AG10803 (cell line): ENCODE data around the gene ACMSD.

Experiments
- DNase-seq: peaks from one replicate; pipeline ENCODE4 v3.0.0; 2010; ENCODE audit warnings: low read depth
- H3K4me3 ChIP-seq: 2 replicates; pipeline ENCODE4 v1.5.1; 2011; ENCODE audit warnings: mild to moderate bottlenecking, low read length, control low read depth
- TF ChIP-seq, protein P1 (sequence below): conservative IDR thresholded peaks from 2 replicates; pipeline ENCODE4 v1.5.1; 2011; ENCODE audit warnings: mild to moderate bottlenecking, low read length, control low read depth, inconsistent platforms

Gene ACMSD

DNA sequence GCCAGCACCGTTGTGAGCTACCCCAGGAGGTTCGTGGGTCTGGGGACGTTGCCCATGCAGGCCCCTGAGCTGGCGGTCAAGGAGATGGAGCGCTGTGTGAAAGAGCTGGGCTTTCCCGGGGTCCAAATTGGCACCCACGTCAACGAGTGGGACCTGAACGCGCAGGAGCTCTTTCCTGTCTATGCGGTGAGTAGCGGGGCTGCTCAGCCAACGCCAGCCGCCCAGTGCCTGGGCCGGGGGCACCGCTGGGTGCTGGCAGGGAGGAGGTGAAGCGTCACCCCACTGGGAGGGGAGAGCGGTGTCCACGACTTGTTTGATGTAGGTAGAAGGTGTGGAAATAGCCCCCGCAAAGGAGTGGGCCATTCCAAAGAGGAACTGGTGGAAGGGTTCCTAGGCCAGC, 25.0 kb downstream of the ACMSD start:
- TF ChIP-seq, protein P1, sequence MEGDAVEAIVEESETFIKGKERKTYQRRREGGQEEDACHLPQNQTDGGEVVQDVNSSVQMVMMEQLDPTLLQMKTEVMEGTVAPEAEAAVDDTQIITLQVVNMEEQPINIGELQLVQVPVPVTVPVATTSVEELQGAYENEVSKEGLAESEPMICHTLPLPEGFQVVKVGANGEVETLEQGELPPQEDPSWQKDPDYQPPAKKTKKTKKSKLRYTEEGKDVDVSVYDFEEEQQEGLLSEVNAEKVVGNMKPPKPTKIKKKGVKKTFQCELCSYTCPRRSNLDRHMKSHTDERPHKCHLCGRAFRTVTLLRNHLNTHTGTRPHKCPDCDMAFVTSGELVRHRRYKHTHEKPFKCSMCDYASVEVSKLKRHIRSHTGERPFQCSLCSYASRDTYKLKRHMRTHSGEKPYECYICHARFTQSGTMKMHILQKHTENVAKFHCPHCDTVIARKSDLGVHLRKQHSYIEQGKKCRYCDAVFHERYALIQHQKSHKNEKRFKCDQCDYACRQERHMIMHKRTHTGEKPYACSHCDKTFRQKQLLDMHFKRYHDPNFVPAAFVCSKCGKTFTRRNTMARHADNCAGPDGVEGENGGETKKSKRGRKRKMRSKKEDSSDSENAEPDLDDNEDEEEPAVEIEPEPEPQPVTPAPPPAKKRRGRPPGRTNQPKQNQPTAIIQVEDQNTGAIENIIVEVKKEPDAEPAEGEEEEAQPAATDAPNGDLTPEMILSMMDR = no peak
- no peak overlapping the region for H3K4me3 ChIP-seq
- no peak for DNase-seq

DNA sequence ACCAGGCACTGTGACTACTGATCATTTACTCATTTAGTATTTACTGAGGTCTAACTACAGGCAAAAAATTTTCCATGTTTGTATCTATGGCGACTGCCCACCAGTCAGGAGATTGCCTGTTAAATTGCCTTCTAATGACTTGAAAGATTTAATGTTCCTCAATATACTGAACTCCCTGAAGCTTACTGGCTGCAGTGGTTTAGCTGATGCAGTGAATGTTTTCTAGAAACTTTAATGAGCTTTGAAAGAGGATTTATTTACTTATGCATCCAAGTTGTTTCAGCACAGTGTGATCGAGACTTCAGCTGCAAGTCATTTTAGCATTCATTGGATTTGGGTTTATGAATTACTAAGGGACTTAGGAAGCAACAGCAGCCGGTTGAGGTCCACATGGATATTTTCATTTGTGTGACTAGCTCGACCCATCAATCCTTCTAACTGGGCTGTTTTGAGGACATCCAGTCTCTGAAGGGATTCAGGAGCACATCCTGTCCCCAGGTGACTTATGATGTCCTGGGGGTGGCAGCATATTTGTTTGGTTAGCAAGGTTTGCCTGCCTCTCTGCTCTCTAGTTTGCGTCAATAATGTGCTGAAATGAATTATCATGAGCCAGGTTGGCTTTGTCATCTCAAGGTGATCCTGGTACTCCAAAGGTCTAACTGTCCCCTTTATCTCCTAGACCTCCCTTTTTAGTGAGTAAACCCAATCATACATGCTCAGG, 26.8 kb downstream of the ACMSD start:
- DNase-seq = no peak
- no peak overlapping the region for H3K4me3 ChIP-seq
- TF ChIP-seq, protein P1 = no peak

DNA sequence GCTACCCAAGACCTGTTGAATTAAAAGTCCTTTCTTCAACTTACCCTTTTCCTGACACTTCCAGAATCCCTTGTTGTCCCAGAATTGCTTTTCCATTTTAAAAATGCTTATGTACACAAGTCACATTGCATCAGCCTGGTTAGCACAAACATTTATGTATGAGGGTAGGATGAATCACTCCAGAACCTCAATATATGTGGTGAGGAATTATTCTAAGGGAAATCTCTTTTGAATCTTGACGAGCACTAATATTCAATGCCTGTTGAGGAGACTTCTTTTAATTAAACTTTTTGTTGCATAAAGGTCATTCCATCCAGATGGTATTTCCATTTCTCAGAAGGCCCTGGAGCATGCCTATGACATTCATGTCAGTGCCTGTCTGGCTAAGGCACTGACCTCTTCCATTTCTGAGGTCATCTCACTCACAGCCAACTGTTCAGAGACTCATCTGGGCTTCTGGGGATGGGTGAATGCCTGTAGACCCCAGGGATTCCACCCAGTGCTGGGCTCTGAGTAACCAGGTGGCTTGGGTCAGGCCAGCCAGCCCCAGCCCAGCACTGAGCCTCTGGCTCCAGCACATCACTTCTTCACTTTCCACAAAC, 28.2 kb downstream of the ACMSD start:
- DNase-seq = peak; percentile 17
- H3K4me3 ChIP-seq = no peak overlapping the region
- TF ChIP-seq, protein P1 = no peak

DNA sequence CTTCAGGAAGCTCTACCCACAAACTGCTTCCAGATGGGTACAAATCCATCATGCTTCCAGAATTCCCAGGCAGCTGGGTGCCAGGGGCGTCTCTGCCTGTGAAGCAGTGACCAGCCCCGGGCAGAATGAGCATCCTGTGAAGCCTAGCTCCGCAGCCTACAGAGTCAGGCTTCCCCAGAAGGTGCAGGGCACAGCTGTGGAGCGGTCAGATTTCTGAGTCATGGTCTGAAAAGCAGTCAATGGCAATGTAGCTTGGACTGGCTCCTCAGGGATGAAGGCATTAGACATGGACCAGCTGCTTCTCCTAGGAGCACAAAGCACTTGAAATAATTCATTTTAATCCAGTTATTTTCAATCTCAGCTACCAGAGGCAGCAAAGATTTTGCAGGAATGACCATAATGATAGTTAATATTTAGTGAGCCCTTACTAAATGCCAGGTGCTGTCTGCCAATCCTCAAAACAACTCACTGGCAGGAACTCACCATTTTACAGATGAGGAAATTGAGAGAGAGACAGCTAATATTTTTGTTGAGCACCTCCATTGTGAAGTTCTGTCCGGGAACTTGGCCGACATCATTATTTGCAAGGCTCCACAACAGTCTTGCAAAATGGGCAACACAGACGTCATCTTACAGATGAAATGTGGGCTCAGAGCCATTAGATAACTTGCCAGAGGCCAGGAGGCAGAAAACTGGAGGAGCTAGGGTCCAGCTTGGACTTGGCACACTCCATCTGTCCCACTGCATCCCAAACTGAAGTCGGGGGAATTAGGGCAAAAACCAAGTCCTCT, 31.7 kb downstream of the ACMSD start:
- no peak overlapping the region for H3K4me3 ChIP-seq
- TF ChIP-seq, protein P1 = no peak
- DNase-seq = no peak

DNA sequence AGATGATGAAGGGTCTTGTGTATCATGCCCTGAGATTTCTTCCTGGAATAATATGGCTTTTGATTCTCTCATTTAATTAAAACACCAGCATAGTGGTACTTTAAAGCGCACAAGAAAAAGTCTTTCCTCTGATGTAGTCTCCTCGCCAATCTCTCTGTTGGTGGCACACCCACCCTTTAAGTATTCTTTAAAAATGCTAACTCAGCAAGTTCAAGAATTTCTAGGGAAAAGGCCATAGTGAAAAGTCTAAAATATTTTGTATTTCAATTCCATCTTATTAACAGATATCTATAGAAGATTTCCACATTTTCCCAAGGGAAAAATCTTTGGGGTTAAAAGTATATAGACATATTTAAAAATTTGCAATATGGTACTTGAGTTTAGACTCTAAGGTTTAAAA, 34.7 kb downstream of the ACMSD start:
- TF ChIP-seq, protein P1 = no peak
- H3K4me3 ChIP-seq = no peak overlapping the region
- no peak for DNase-seq

DNA sequence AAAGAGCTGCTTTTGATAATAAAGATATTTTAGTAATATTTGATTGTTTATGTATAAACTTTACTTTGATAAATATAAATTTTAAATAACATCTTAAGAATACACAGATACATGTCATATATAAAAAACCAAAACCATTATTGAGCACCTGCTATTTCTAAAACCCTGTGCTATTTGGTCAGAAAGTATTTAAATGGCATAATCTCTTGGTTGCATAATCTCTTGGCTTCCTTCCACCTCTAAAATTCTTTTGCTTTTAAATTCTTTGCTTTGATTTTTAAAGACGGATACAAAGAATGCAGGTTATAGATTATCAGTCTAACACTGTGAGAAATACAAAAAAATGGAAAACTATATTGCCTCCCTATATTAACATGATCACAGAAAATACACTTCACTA, 36.9 kb downstream of the ACMSD start:
- DNase-seq = no peak
- no peak overlapping the region for H3K4me3 ChIP-seq
- TF ChIP-seq, protein P1 = no peak

DNA sequence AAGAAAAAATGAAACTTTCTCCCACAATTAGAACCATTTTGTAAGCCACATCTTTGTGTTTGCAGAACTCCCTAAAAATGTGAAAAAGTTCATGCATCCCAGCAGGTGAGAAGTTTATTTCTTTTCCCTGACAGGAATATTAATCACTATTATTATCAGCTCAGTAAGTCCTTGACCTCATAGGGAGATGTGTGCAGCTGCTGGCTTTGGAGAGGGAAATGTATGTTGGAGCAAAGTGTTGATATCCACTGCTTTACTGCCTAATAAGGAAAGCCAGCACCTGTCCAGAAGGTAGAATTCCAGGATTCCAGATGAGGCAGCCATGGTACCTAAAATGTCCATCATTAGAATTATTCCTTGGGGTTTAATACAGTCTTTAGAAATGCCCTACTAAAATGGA, 44.4 kb downstream of the ACMSD start:
- TF ChIP-seq, protein P1 = no peak
- no peak for DNase-seq
- H3K4me3 ChIP-seq = no peak overlapping the region
